ENCODE measurements around the gene ACADM.

GRCh38 chr1:75727571-75727970, 3.1 kb downstream of the ACADM start:
- TF ChIP-seq CTCF (IDR thresholded peaks at IDR 0.05) (no peak), POLR2A (IDR thresholded peaks at IDR 0.05) (no peak)
